Subcutaneous adipose tissue (tissue), 4 donors: ENCODE results near the gene C9orf152. TPM values are rescaled to one million over a fixed set of nuclear protein-coding genes. Genes with fewer than 3 reads are reported as not detected.

Experiments
- total RNA-seq, 4 donors: library from RNA; depleted of rRNA; stranded (reverse); fragments of >200 nt; gene quantifications; one replicate each; pipeline ENCODE4 v1.1.0, GENCODE V29; 2016
- TF ChIP-seq, protein P1 (sequence below): fragments of 450-650 bp; IDR thresholded peaks from one replicate; pipeline ENCODE4 v1.5.1; 2016; ENCODE audit warnings: low read depth, mild to moderate bottlenecking, control low read depth, antibody characterized with exemption, moderate library complexity

Gene C9orf152
- total RNA-seq, 4 donors from 2014 or later, result not detected

DNA sequence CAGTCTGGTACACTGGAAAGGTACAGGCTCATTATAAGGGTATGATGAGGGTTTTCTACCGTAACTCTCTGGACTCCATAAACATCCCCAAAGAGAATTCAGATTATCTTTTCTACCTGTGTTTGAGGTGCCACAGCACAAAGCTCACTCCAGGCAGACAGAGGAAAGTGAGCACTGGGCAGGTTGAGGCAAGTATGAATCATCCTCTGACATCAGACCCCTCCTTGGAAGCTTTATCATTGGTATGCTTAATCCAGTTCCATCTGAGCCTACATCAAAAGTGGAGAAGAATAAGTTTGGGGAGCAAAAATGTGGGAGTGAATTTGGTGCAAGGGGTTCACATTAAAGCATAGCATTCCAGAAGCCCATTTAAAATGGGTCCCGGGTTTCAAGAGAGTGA lies 21.7 kb downstream of the C9orf152 start:
- TF ChIP-seq, protein P1, sequence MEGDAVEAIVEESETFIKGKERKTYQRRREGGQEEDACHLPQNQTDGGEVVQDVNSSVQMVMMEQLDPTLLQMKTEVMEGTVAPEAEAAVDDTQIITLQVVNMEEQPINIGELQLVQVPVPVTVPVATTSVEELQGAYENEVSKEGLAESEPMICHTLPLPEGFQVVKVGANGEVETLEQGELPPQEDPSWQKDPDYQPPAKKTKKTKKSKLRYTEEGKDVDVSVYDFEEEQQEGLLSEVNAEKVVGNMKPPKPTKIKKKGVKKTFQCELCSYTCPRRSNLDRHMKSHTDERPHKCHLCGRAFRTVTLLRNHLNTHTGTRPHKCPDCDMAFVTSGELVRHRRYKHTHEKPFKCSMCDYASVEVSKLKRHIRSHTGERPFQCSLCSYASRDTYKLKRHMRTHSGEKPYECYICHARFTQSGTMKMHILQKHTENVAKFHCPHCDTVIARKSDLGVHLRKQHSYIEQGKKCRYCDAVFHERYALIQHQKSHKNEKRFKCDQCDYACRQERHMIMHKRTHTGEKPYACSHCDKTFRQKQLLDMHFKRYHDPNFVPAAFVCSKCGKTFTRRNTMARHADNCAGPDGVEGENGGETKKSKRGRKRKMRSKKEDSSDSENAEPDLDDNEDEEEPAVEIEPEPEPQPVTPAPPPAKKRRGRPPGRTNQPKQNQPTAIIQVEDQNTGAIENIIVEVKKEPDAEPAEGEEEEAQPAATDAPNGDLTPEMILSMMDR, result no peak

DNA sequence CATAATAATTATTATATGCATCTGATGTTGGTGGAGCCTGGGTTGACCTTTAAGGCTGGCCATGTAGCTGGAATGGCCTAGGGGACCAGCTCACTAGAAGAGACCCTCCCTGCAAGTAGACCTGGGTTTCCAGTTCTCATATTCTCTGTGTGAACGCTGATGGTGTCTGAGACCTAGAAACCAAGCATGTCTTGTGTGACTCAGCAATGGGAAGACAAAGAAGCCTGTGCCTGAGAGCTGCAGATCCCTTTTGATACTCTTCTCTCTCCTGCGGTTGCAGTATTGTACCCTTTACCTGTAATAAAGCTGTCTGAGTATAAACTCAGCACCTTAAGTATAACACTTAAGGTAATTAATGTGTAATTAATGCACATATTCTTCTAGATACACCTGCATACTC lies 22.2 kb downstream of the C9orf152 start:
- TF ChIP-seq, protein P1, result no peak

- TF ChIP-seq, protein P1, result no peak
Measured at GRCh38 chr9:110183208-110184145, 24.5 kb downstream of the C9orf152 start.

DNA sequence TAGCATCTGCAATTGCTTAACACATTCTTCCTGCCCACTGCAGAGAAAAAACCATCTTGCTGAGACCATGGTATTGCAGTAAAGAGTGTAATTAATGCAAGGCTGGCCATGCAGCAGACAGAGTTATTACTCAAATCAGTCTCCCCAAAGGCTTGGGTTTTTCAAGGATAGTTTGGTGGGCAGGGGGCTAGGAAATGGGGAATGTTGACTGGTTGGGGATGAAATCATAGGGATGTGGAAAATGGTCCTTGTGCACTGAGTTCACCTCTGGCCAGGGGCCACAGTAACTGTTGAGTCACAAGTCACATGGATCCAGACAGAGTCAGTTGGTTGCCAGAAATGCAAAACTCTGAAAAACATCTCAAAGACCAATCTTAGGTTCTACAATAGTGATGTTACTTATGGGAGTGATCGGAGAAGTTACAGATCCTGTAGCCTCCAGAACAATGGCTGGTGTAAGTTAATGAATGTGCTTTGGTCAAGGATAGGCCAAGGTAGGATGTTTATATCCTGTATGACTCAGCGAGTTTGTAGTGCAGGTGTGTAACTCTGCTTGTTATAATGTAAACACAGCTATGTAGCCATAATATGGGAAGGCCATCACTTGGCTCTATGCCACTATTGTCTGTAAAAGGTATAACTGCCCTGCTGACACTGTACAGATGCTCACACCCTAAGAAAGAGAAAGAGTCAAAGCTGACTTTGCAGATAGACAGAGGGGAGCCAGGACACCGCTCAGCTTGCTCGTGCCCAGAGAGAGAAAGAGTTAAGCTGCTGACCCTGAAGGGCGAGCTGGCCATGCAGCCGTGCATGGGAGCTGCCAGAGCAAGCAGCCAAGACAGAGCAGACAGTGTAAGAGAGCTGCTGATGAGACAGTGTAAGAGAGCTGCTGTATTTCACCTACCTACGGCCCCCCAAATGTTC lies 27.2 kb downstream of the C9orf152 start:
- TF ChIP-seq, protein P1, result no peak

DNA sequence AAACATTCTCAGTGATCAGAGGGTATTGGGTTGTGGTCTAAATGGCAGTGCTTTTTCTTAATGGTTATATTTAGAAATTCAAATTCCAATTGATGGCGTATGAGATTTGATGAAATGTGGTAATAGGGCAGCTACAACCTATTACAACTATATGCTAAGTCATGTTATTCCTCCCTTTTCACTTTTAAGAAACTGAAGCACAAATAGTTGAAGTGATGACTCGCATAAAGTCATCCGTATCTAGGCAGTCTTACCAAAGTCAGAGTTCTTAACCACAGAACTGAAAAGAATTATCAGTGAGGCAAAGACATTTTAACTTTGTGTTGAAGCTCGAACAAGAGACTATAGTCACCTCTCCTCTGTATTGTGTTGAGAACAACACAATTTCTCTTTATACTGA lies 28.2 kb downstream of the C9orf152 start:
- TF ChIP-seq, protein P1, result no peak

- TF ChIP-seq, protein P1, result no peak
Measured at GRCh38 chr9:110178281-110178680, 29.7 kb downstream of the C9orf152 start.
